Keratinocyte (primary cell): ENCODE measurements around the gene MYOD1.

Source experiments
- EZH2 ChIP-seq: IDR thresholded peaks from one replicate; pipeline ENCODE4 v1.6.1; 2012; ENCODE audit warnings: inconsistent platforms, mild to moderate bottlenecking, low read length, moderate library complexity
- TF ChIP-seq, protein P1 (sequence below), 3 experiments: IDR thresholded peaks in 1 of 3; conservative IDR thresholded peaks in 1 of 3; optimal IDR thresholded peaks in 1 of 3; 2 replicates in 2 of 3; 3 replicates in 1 of 3; pipeline versions ENCODE3 to v1.5.1; 2011; ENCODE audit warnings: low read length in 3 of 3, mild to moderate bottlenecking in 3 of 3, moderate library complexity in 2 of 3, control low read depth in 1 of 3, inconsistent platforms in 1 of 3; ENCODE audit not compliant: insufficient read depth in 2 of 3; ENCODE audit errors: extremely low read depth in 1 of 3

GRCh38 chr11:17743808-17744119 lies 24.4 kb downstream of the MYOD1 start:
- TF ChIP-seq, protein P1, sequence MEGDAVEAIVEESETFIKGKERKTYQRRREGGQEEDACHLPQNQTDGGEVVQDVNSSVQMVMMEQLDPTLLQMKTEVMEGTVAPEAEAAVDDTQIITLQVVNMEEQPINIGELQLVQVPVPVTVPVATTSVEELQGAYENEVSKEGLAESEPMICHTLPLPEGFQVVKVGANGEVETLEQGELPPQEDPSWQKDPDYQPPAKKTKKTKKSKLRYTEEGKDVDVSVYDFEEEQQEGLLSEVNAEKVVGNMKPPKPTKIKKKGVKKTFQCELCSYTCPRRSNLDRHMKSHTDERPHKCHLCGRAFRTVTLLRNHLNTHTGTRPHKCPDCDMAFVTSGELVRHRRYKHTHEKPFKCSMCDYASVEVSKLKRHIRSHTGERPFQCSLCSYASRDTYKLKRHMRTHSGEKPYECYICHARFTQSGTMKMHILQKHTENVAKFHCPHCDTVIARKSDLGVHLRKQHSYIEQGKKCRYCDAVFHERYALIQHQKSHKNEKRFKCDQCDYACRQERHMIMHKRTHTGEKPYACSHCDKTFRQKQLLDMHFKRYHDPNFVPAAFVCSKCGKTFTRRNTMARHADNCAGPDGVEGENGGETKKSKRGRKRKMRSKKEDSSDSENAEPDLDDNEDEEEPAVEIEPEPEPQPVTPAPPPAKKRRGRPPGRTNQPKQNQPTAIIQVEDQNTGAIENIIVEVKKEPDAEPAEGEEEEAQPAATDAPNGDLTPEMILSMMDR (optimal IDR thresholded peaks at IDR 0.05 in 1 of 3, IDR thresholded peaks at IDR 0.05 in 1 of 3, conservative IDR thresholded peaks at IDR 0.05 in 1 of 3; ENCODE audit: extremely low read depth in 1 of 3, insufficient read depth in 2 of 3, low read length in 3 of 3) = no peak
- no peak for TF ChIP-seq EZH2
